GM12892 (cell line): ENCODE results near the gene NUDT3.

ENCODE experiments used
- POLR2A ChIP-seq: IDR thresholded peaks from 2 replicates; pipeline ENCODE4 v1.6.1; 2011; ENCODE audit warnings: low read depth, low read length, control low read depth
- POLR2AphosphoS5 ChIP-seq: IDR thresholded peaks from 2 replicates; pipeline ENCODE4 v1.6.1; 2011; ENCODE audit warnings: low read depth, low read length, control low read depth
- TAF1 ChIP-seq: IDR thresholded peaks from 2 replicates; pipeline ENCODE4 v1.6.1; 2011; ENCODE audit warnings: low read depth, mild to moderate bottlenecking, control low read depth, low read length, borderline replicate concordance

DNA sequence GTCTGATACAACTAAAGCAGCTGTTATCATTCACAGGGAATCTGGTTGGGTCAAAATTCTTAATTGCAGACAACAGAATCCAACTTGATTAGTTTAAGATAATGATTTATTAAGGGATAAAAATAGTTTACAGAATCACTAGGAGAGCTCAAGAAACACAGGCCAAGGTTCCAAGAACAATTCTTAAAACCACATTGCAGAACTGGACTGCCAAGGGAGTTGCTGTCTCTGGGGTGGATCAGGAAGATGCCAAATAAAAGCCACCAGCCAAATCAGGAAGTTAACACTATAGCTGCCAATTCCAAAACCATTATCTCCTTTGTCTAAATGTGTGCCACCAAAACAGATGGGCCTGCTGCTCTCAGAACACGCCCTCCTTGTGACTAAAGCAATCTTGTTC is 53.7 kb downstream of the NUDT3 start:
- TF ChIP-seq TAF1 (no peak), POLR2A (no peak), POLR2AphosphoS5 (no peak)
